Tibial nerve (tissue), 4 donors: ENCODE measurements around the gene AOPEP. TPM values are rescaled to one million over a fixed set of nuclear protein-coding genes. Genes with fewer than 3 reads are reported as not detected.

Experiments
- DNase-seq, 2 donors: peaks; one replicate each; pipeline ENCODE4 v3.0.0-alpha.2; 2019; ENCODE audit warnings: low spot score in 2 of 2
- H3K27ac ChIP-seq, 4 donors: fragments of 200-600 bp; sonication (generic) in 3 of 4; one replicate each; pipeline ENCODE4 v1.5.1; 2017 to 2019; ENCODE audit warnings: mild to moderate bottlenecking in 1 of 4
- H3K27me3 ChIP-seq, 2 donors: fragments of 200-600 bp; sonication (generic) in 1 of 2; one replicate each; pipeline versions ENCODE4 v1.5.1 to v1.6.0; 2017 to 2019
- H3K36me3 ChIP-seq, 3 donors: fragments of 200-600 bp; sonication (generic); one replicate each; pipeline ENCODE4 v1.5.1; 2018 to 2019
- H3K4me1 ChIP-seq, 4 donors: fragments of 200-600 bp; sonication (generic) in 3 of 4; one replicate each; pipeline ENCODE4 v1.5.1; 2017 to 2019
- H3K4me3 ChIP-seq, 4 donors: fragments of 200-600 bp; sonication (generic) in 3 of 4; one replicate each; pipeline ENCODE4 v1.5.1; 2017 to 2019; ENCODE audit warnings: mild to moderate bottlenecking in 1 of 4, moderate library complexity in 1 of 4
- H3K9me3 ChIP-seq, 4 donors: fragments of 200-600 bp; sonication (generic) in 3 of 4; one replicate each; pipeline ENCODE4 v1.5.1; 2017 to 2019
- CTCF ChIP-seq, 5 experiments: fragments of 200-600 bp in 3 of 5; fragments of 450-650 bp in 2 of 5; sonication (generic) in 3 of 5; IDR thresholded peaks; one replicate each; pipeline ENCODE4 v1.5.1; 2016 to 2019; ENCODE audit warnings: antibody characterized with exemption in 5 of 5, mild to moderate bottlenecking in 3 of 5, moderate library complexity in 2 of 5
- EP300 ChIP-seq, 2 donors: sonication (generic); formaldehyde crosslinking; IDR thresholded peaks; one replicate each; pipeline ENCODE4 v1.6.1; 2017; ENCODE audit warnings: antibody characterized with exemption in 2 of 2, mild to moderate bottlenecking in 1 of 2
- POLR2A ChIP-seq, 2 donors: fragments of 450-650 bp; IDR thresholded peaks; one replicate each; pipeline ENCODE4 v1.6.1; 2017; ENCODE audit warnings: antibody characterized with exemption in 2 of 2, mild to moderate bottlenecking in 2 of 2, moderate library complexity in 2 of 2
- WGBS, 2 donors: methylation state at CpG; one replicate each; pipeline ENCODE4 v1.1.5; 2018; 5-methylcytosine and 5-hydroxymethylcytosine counted together
- total RNA-seq, 4 donors: library from RNA; depleted of rRNA; stranded (reverse); fragments of >200 nt; gene quantifications; one replicate each; pipeline ENCODE4 v1.1.0, GENCODE V29; 2016

The AOPEP gene
- total RNA-seq, 4 donors from 2014 or later = 236 to 323 (median 265) TPM

DNA sequence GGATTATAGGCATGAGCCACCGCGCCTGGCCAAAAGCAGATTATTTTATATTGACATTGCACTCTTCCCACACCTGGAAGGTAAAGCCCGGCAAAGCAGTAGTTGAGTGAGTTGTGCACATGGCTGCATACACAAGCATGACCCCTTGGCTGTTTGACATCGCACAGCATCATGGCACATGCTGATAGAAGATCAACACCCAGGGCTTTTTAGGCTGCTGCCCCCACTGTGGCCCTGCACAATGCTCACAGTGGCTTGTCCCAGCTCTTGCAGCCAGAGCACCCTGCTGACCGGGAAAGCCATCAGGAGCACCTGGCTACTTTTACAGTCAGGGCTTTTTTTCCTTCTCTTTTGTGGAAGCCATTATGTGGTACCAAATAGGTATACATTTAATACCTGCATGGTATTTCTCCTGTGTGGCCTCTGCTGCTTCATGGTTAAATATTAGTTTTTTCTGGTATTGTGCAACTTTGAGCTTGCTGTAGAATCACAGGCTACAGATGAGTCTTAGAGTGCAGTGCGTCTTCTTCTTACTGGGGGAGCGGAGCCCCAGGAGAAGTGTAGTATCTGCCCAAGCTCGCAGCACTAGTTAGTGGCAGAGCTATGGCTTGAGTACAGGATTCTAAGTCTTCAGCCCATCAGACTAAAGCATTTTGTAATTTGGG is 264.5 kb downstream of the AOPEP start:
- TF ChIP-seq CTCF (IDR thresholded peaks at IDR 0.05) (no peak), POLR2A (IDR thresholded peaks at IDR 0.05) (no peak), EP300 (IDR thresholded peaks at IDR 0.05) (no peak)
- no peak for DNase-seq
- Histone ChIP-seq H3K36me3 (peaks cover 0 to 24% (median 0%) of the 10 kb centered on the region in 3 donors), H3K4me3 (no peak overlapping the region), H3K27ac (no peak overlapping the region), H3K9me3 (no peaks in the 10 kb centered on the region), H3K27me3 (no peaks in the 10 kb centered on the region), H3K4me1 (peaks cover 0 to 21% (median 3%) of the 10 kb centered on the region in 4 donors)
- 95 to 97% methylated on average over 8 of the region's 8 CpGs for WGBS, 2 donors

GRCh38 chr9:94991961-94992907 is 265.7 kb downstream of the AOPEP start:
- no peak for DNase-seq
- Histone ChIP-seq H3K9me3 (no peaks in the 10 kb centered on the region), H3K4me3 (no peak overlapping the region), H3K4me1 (peaks cover 0 to 33% (median 3%) of the 10 kb centered on the region in 4 donors), H3K27me3 (no peaks in the 10 kb centered on the region), H3K36me3 (peaks cover 0 to 20% (median 0%) of the 10 kb centered on the region in 3 donors), H3K27ac (peak overlapping the region in 2 of 4 donors; percentile 37 to 98)
- TF ChIP-seq POLR2A (IDR thresholded peaks at IDR 0.05) (no peak), EP300 (IDR thresholded peaks at IDR 0.05) (no peak), CTCF (IDR thresholded peaks at IDR 0.05) (no peak)
- WGBS, 2 donors = 85 to 87% methylated on average over 15 of the region's 15 CpGs

- no peak overlapping the region for H3K4me3 ChIP-seq
- peaks cover 0 to 12% (median 0%) of the 10 kb centered on the region in 3 donors for H3K36me3 ChIP-seq
- peaks cover 0 to 33% (median 3%) of the 10 kb centered on the region in 4 donors for H3K4me1 ChIP-seq
- peak overlapping the region in 3 of 4 donors; percentile 32 to 98 (median 37) for H3K27ac ChIP-seq
- H3K27me3 ChIP-seq = no peaks in the 10 kb centered on the region
- H3K9me3 ChIP-seq = no peaks in the 10 kb centered on the region
- TF ChIP-seq EP300 (IDR thresholded peaks at IDR 0.05) (peak in 1 of 2 donors; percentile 60), CTCF (IDR thresholded peaks at IDR 0.05) (no peak)
- 79 to 82% methylated on average over 9 of the region's 9 CpGs for WGBS, 2 donors
- no peak for DNase-seq
Observed at GRCh38 chr9:94993160-94993820, 266.8 kb downstream of the AOPEP start.

DNA sequence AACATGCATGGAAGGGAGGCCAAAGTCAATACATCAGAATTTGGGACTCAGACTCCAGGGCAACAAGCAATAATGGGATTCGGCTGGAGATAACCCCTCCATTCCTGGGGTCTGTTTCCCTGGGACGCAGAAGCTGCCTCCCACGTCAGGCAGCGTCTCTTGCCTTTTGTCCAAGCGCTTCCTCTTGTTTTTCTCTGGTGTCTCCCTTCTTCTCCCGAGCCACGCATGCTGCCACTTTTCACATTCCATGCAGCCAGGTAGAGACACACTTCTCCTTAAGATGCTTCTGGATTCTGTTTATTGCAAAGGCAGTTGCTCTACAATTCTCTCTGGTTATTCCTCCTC is 267.3 kb downstream of the AOPEP start:
- no peak for DNase-seq
- Histone ChIP-seq H3K9me3 (no peaks in the 10 kb centered on the region), H3K4me1 (peaks cover 0 to 33% (median 3%) of the 10 kb centered on the region in 4 donors), H3K4me3 (no peak overlapping the region), H3K27me3 (no peaks in the 10 kb centered on the region), H3K27ac (peak overlapping the region in 3 of 4 donors; percentile 32 to 98 (median 37)), H3K36me3 (peaks cover 0 to 7% (median 0%) of the 10 kb centered on the region in 3 donors)
- WGBS, 2 donors = 74 to 77% methylated on average over 7 of the region's 7 CpGs
- peak in 1 of 2 donors; percentile 0 for TF ChIP-seq EP300 (IDR thresholded peaks at IDR 0.05)
- TF ChIP-seq POLR2A (IDR thresholded peaks at IDR 0.05) = no peak

DNA sequence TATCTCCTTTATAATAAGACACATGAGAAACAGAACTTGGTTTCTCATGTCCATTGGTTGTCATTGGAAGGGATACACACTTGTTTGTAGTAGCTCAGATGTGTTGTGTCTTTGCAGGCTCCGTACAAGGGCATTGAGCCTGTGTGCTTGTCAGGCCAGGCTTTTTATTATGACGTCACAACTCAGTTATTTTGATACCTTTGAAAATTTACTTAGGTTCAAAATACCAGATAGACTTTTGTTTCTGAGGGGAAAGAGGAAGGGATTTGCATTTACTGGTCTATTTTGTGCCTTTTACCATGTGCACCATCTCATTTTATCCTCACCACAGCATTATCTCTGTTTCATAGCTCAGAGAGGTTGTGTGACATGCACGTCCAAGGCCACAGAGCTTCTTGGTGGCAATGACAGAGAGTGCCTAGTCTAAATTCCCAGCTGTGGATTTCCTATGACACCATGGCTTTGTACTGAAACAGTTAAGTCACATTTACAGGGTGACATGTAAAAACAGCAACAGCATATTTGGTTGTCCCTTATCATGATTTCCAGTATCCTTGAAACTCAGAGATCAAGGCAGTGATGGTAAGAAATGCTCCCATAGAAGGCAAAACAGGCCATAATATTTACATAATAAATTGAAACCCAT is 268.7 kb downstream of the AOPEP start:
- Histone ChIP-seq H3K36me3 (no peaks in the 10 kb centered on the region), H3K4me3 (no peak overlapping the region), H3K27me3 (no peaks in the 10 kb centered on the region), H3K4me1 (peaks cover 0 to 37% (median 6%) of the 10 kb centered on the region in 4 donors), H3K27ac (peak overlapping the region; percentile 50 to 98 (median 62)), H3K9me3 (no peaks in the 10 kb centered on the region)
- TF ChIP-seq CTCF (IDR thresholded peaks at IDR 0.05) = no peak
- TF ChIP-seq POLR2A (IDR thresholded peaks at IDR 0.05) = no peak
- TF ChIP-seq EP300 (IDR thresholded peaks at IDR 0.05) = no peak
- 71% methylated on average over 3 of the region's 3 CpGs for WGBS, 2 donors
- DNase-seq = no peak
